ENCODE measurements around the gene TOPORS.

DNA sequence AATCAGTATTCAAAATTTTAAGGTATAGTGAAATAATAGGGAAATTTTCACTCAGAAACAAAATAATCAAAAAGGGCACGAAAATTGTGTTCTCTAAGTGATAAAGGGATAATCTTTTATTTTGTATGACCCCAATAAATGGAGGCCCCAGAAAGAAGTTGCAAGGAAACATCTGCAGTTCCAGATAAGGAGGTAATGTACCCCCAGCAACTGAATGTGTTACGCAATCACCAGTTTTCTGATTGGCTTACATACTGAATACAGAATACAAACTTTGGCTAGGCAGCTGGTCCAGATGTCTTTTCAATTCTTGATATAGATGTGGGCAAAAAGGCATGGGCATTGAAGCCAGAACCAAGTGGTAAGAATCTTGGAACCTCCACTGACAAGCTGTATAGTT is 1.7 kb upstream of the TOPORS start:
- TF ChIP-seq POLR2A (IDR thresholded peaks at IDR 0.05), result no peak
- TF ChIP-seq, protein P1, sequence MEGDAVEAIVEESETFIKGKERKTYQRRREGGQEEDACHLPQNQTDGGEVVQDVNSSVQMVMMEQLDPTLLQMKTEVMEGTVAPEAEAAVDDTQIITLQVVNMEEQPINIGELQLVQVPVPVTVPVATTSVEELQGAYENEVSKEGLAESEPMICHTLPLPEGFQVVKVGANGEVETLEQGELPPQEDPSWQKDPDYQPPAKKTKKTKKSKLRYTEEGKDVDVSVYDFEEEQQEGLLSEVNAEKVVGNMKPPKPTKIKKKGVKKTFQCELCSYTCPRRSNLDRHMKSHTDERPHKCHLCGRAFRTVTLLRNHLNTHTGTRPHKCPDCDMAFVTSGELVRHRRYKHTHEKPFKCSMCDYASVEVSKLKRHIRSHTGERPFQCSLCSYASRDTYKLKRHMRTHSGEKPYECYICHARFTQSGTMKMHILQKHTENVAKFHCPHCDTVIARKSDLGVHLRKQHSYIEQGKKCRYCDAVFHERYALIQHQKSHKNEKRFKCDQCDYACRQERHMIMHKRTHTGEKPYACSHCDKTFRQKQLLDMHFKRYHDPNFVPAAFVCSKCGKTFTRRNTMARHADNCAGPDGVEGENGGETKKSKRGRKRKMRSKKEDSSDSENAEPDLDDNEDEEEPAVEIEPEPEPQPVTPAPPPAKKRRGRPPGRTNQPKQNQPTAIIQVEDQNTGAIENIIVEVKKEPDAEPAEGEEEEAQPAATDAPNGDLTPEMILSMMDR (IDR thresholded peaks at IDR 0.05), result no peak
